GM12892 (cell line): ENCODE data around the gene PHC2.

Experiments
- DNase-seq: peaks from one replicate; pipeline ENCODE4 v3.0.0; 2011; ENCODE audit not compliant: insufficient read length
- FAIRE-seq: peaks from 2 replicates; lab custom pipeline; 2011; peaks lifted over from hg19 to GRCh38; lab: Jason Lieb, UNC
- POLR2A ChIP-seq: IDR thresholded peaks from 2 replicates; pipeline ENCODE4 v1.6.1; 2011; ENCODE audit warnings: low read depth, low read length, control low read depth
- POLR2AphosphoS5 ChIP-seq: IDR thresholded peaks from 2 replicates; pipeline ENCODE4 v1.6.1; 2011; ENCODE audit warnings: low read depth, low read length, control low read depth
- TAF1 ChIP-seq: IDR thresholded peaks from 2 replicates; pipeline ENCODE4 v1.6.1; 2011; ENCODE audit warnings: low read depth, mild to moderate bottlenecking, control low read depth, low read length, borderline replicate concordance

PHC2 gene

DNA sequence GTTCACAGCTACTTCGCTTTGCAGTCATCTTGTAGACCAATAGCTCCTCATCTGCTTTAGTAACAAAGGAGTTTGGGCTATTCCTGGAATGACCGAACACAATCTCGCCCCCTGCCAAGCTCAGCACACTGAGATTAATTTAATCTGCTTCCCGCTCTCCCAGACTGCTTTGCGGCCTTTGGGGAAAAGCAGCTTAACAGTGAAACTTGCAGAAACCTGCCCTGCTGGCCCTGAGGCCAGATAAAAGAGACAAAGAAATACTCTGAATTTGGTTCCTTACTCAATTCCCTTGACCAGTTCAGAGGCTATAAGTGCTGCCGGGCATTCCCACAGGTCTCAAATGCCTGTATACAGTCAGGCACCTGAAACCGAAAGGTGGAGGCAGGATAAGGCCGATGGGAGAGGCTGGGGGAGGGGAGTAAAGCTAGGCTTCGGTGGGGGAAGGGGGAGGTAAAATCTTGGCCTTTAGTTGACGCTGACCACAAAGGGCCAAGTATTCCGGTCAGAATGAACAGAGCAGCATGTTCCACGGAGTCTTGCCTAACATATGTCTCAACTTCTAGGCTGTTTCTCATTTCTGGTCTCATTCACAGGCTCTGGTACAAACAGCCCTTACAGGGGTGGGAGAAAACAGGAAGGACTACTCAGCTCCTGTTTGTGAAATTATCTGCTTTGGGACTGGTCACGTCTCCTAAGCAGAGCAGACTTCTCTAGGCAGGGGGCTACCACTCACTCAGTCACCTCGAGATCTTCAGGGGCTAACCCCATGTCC lies 92.3 kb downstream of the PHC2 start:
- no peak for FAIRE-seq
- no peak for DNase-seq
- TF ChIP-seq POLR2A (no peak), TAF1 (no peak), POLR2AphosphoS5 (no peak)

DNA sequence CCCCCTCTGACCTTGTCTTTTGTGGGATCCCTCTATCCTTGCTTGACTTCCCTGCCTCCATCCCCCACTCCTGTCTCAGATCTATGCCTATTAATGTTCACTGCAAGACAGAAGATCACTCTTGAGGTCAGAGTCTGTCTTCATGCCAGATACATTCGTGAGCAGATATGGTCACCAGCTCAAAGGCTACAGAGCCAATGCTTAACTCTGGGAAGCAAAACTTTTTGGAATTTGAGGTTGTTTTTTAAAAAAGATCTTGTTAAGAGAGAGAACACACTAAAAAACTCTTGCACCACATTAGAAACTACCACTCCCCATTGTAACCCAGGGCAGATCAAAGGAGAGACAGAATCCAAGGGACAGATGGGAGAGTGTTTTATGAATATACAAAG lies 92.9 kb downstream of the PHC2 start:
- TF ChIP-seq POLR2AphosphoS5 (no peak), POLR2A (no peak), TAF1 (no peak)
- no peak for DNase-seq
- FAIRE-seq: no peak

DNA sequence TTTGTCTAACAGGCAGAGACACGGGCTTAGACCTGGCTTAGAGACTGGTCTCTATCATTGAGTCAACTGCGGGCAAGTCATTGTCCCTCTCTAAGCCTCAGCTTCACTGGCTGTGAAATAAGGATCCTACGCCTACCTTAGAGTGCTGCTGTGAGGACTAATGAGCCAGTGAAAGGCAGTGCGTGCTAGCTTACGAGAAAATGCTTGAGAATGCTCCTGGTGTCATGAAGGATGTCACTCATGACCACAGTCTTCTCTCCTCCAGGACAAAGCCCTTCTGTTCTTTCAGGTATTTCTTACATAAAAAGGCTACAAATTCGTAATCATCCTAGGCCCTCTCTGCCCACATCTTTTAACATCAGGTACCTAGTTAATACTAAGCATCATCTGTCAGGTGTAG lies 93.5 kb downstream of the PHC2 start:
- DNase-seq: no peak
- FAIRE-seq: no peak
- TF ChIP-seq POLR2AphosphoS5: no peak
- TF ChIP-seq POLR2A: no peak
- no peak for TF ChIP-seq TAF1

DNA sequence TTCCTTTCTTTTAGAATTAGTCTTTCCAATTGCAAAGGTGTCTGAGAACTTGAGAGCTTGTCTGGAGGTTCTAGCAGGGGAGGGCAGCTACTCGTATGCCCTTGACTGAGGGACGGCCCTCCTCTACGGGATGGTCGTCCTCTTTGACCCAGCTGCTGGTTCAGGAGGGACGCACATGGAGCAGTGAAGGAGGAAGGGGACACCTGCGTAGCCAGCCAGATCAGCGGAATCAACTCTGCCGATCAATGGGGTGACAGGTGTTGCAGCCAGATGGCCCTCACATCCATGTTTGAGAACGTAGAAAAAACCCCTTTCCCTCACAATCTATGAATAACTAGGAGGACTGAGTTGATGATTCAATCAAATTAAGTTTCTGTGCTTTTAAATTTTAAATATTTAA lies 94.3 kb downstream of the PHC2 start:
- TF ChIP-seq POLR2AphosphoS5: no peak
- no peak for TF ChIP-seq POLR2A
- TF ChIP-seq TAF1: no peak
- FAIRE-seq (no peak), DNase-seq (no peak)

DNA sequence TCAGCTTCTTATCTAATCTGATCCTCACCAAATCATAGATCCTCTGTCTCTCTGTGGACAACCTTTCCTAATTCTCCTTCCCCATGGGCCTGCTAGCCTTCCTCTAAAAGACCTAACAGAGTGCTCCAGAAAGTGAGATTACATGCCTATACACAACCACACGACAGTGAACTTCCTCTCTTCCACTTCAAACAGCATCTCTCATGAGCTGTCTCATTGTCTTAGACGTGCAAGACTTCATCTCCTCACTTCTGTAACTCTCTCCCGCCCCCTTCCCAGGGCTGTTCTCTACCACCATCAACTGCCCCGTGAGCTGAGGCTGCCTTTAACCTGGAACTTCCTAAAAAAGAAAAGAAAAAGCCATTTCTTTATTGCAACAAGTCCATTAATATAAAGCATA lies 95.9 kb downstream of the PHC2 start:
- TF ChIP-seq POLR2AphosphoS5: no peak
- TF ChIP-seq TAF1: no peak
- TF ChIP-seq POLR2A: no peak
- FAIRE-seq (no peak), DNase-seq (no peak)

DNA sequence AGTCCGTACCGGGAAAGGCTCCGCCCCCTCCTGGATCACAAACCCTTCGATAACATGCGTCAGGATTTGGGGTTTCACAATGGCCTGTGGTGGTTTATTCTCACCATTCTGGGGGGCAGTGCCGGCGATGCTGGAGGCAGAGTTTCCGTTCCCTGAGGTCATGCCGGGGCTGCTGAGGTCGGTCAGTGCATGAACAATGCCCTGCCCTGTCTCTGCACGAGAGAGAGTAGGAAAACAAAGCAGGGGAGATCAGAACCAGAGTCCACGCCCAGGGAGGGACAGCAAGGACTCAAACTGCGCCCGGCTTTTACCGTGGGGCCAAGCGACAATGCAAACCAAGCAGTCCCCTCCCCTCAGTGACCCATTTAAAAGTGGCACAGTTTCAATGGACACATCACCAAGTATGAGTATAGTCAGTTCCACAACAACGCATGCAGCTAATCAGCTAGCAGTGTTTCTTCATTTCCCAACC lies 96.8 kb downstream of the PHC2 start:
- DNase-seq (no peak), FAIRE-seq (no peak)
- TF ChIP-seq TAF1 (no peak), POLR2AphosphoS5 (no peak), POLR2A (no peak)

- TF ChIP-seq TAF1 (no peak), POLR2AphosphoS5 (no peak), POLR2A (no peak)
- FAIRE-seq: no peak
- DNase-seq: no peak
Measured at GRCh38 chr1:33332881-33333280, 98.0 kb downstream of the PHC2 start.

GRCh38 chr1:33332357-33332789 lies 98.5 kb downstream of the PHC2 start:
- FAIRE-seq (no peak), DNase-seq (no peak)
- TF ChIP-seq POLR2A: no peak
- no peak for TF ChIP-seq TAF1
- TF ChIP-seq POLR2AphosphoS5: no peak

GRCh38 chr1:33331444-33332356 lies 99.2 kb downstream of the PHC2 start:
- TF ChIP-seq POLR2A: no peak
- no peak for TF ChIP-seq TAF1
- TF ChIP-seq POLR2AphosphoS5: no peak
- FAIRE-seq: no peak

GRCh38 chr1:33330906-33331305 lies 100.0 kb downstream of the PHC2 start:
- DNase-seq (no peak), FAIRE-seq (no peak)
- TF ChIP-seq POLR2A (no peak), TAF1 (no peak), POLR2AphosphoS5 (no peak)

More at GRCh38 chr1:33331444-33332356, 99.2 kb downstream of the PHC2 start:
- DNase-seq: no peak

DNA sequence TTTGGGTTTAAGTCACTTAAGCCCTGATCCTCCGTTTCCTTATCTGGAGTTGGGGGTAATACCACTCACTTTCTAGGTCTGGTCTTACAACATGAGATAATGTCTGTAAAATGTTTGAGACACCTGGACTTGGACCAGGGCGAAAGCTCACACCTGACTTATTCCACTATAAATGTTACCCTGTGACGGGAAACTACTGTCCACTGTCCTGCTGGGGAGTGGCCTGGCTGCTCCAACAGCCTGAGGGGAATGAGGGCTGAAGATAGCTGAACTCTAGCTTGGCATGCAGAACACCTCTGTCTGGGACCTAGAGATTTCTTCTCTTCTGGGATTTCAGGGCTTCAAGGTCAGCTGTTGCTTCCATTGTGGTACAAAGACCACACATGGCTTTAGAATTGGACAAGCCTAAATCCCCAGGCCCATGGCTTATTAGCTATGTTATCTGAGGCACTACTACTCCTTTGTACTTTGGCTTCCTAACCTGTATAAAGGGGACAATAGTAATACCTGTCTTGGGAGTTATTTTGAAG lies 100.5 kb downstream of the PHC2 start:
- DNase-seq (no peak), FAIRE-seq (no peak)

More for the DNA sequence above, 100.5 kb downstream of the PHC2 start:
- TF ChIP-seq POLR2AphosphoS5: no peak
- TF ChIP-seq TAF1: no peak
- TF ChIP-seq POLR2A: no peak
